HEK293T (cell line): ENCODE results near the gene PAFAH1B1.
A peak's percentile ranks its signal among the peaks of the same experiment; 100 is the strongest.

Experiments used
- CTCF ChIA-PET: fragments of 350-600 bp; formaldehyde crosslinking; extraction: SDS; loops from one replicate; lab custom pipeline; 2021; ENCODE audit warnings: antibody characterized with exemption, inconsistent platforms; lab: Yijun Ruan, JAX
- POLR2A ChIA-PET: fragments of 350-600 bp; formaldehyde crosslinking; extraction: SDS; loops from one replicate; lab custom pipeline; 2020; ENCODE audit warnings: antibody characterized with exemption, inconsistent platforms; lab: Yijun Ruan, JAX
- DNase-seq: peaks from one replicate; pipeline ENCODE4 v3.0.0; 2012; ENCODE audit warnings: mixed read lengths; ENCODE audit errors: extremely low spot score
- ARNT ChIP-seq: fragments of 450-650 bp; IDR thresholded peaks from 2 replicates; pipeline ENCODE4 v1.6.1; 2017; ENCODE audit warnings: mild to moderate bottlenecking
- BHLHE40 ChIP-seq: fragments of 450-650 bp; IDR thresholded peaks from 2 replicates; pipeline ENCODE4 v1.6.1; 2016; ENCODE audit warnings: mild to moderate bottlenecking, moderate library complexity, borderline replicate concordance
- CTBP1 ChIP-seq: fragments of 450-650 bp; IDR thresholded peaks from 2 replicates; pipeline ENCODE4 v1.6.1; 2016; ENCODE audit warnings: borderline replicate concordance
- ELF4 ChIP-seq: fragments of 450-650 bp; IDR thresholded peaks from 2 replicates; pipeline ENCODE4 v1.6.1; 2017; ENCODE audit warnings: antibody characterized with exemption
- FOXA1 ChIP-seq: fragments of 450-650 bp; IDR thresholded peaks from 2 replicates; pipeline ENCODE4 v1.6.1; 2016; ENCODE audit warnings: mild to moderate bottlenecking
- FOXK2 ChIP-seq: fragments of 450-650 bp; IDR thresholded peaks from 2 replicates; pipeline ENCODE4 v1.6.1; 2016; ENCODE audit warnings: mild to moderate bottlenecking
- FOXM1 ChIP-seq: fragments of 450-650 bp; IDR thresholded peaks from 2 replicates; pipeline ENCODE4 v1.6.1; 2017; ENCODE audit warnings: mild to moderate bottlenecking, borderline replicate concordance
- HDGF ChIP-seq: fragments of 450-650 bp; IDR thresholded peaks from 2 replicates; pipeline ENCODE4 v1.6.1; 2017; ENCODE audit warnings: antibody characterized with exemption, borderline replicate concordance
- L3MBTL2 ChIP-seq: fragments of 450-650 bp; conservative IDR thresholded peaks from 2 replicates; pipeline ENCODE4 v1.6.1; 2016; ENCODE audit warnings: mild to moderate bottlenecking
- LEF1 ChIP-seq: fragments of 450-650 bp; IDR thresholded peaks from 2 replicates; pipeline ENCODE4 v1.6.1; 2017; ENCODE audit warnings: mild to moderate bottlenecking, borderline replicate concordance
- NFRKB ChIP-seq: fragments of 450-650 bp; IDR thresholded peaks from 2 replicates; pipeline ENCODE4 v1.6.1; 2016; ENCODE audit warnings: mild to moderate bottlenecking, moderate library complexity
- SP1 ChIP-seq: fragments of 450-650 bp; IDR thresholded peaks from 2 replicates; pipeline ENCODE4 v1.6.1; 2017
- SUZ12 ChIP-seq: fragments of 450-650 bp; IDR thresholded peaks from 2 replicates; pipeline ENCODE4 v1.6.1; 2016; ENCODE audit warnings: mild to moderate bottlenecking
- TARDBP ChIP-seq: fragments of 450-650 bp; IDR thresholded peaks from 2 replicates; pipeline ENCODE4 v1.6.1; 2016
- ZNF384 ChIP-seq: fragments of 450-650 bp; IDR thresholded peaks from 2 replicates; pipeline ENCODE4 v1.6.1; 2016
- TF ChIP-seq, protein P1 (sequence below): fragments of 450-650 bp; IDR thresholded peaks from 2 replicates; pipeline ENCODE4 v1.6.1; 2016

Gene PAFAH1B1

DNA sequence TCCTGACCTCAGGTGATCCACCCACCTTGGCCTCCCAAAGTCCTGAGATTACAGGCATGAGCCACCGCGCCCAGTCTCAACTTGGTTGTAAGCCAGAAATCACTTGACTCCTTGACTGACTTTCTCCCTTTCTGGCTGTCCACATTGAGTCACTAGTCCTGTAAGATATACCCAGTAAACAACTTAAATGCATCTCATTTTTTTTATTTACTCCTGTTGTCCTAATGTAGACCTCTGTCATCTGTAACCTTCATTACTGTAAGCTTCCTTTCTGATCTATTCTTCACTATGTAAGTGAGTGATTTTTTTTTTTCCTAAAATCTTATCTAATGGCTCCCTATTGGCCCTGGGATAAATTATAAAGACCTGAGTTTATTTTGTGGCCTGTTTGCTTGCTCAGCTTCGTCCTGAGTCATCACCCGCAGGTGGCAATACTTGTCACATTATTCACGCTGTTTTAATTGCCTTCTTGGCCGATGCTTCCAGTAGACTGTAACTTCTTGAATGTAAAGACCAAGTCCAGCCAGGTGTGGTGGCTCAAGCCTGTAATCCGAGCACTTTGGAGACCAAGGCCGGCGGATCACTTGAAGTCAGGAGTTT is 41.0 kb downstream of the PAFAH1B1 start:
- TF ChIP-seq SP1 (no peak), CTBP1 (no peak), TARDBP (no peak), L3MBTL2 (no peak), FOXK2 (no peak), LEF1 (no peak), ZNF384 (peak; percentile 34; the same call in 1 of the 2 replicates)
- TF ChIP-seq, protein P1, sequence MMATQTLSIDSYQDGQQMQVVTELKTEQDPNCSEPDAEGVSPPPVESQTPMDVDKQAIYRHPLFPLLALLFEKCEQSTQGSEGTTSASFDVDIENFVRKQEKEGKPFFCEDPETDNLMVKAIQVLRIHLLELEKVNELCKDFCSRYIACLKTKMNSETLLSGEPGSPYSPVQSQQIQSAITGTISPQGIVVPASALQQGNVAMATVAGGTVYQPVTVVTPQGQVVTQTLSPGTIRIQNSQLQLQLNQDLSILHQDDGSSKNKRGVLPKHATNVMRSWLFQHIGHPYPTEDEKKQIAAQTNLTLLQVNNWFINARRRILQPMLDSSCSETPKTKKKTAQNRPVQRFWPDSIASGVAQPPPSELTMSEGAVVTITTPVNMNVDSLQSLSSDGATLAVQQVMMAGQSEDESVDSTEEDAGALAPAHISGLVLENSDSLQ: 0 out of 2 replicates have a peak, but pooled peaks have one; percentile 2
- ChIA-PET POLR2A (no interaction called here), CTCF (no interaction called here)
- DNase-seq: no peak

DNA sequence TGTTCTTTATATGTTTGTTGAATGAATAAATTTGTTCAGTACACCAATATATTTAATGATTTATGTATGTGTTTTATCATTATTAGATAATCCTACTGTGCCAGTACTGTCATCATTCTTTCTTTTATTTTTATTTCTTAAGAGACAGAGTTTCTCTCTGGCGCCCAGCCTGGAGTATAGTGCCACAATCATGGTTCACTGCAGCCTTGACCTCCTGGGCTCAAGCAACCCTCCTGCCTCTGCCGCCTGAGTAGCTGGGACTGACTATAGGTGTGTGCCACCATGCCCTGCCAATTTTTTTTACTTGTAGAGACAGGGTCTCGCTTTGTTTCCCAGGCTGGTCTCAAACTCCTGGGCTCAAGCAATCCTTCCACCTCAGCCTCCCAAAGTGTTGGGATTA is 41.8 kb downstream of the PAFAH1B1 start:
- ChIA-PET POLR2A (no interaction called here), CTCF (no interaction called here)
- TF ChIP-seq, protein P1: no peak
- no peak for TF ChIP-seq LEF1
- no peak for TF ChIP-seq FOXM1
- no peak for TF ChIP-seq L3MBTL2
- no peak for DNase-seq

DNA sequence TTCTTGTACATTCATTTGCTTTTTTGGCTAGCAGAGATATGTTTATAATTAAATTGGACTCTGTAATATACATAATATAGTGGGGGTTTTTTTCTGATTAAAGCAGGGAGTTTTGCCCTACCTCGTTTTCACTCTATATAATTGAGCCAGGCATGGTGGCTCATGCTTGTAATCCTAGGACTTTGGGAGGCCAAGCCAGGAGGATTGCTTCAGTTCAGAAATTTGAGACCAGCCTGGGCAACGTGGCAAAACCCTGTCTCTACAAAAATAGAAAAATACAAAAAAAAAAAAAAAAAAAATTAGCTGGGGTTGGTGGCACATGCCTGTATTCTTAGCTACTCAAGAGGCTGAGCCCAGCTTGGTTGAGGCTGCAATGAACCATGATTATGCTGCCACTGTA is 42.2 kb downstream of the PAFAH1B1 start:
- no peak for DNase-seq
- TF ChIP-seq SUZ12 (no peak), TARDBP (no peak), CTBP1 (no peak), FOXM1 (no peak), ARNT (no peak), ELF4 (no peak), HDGF (no peak), L3MBTL2 (no peak)
- ChIA-PET CTCF (no interaction called here), POLR2A (no interaction called here)

DNA sequence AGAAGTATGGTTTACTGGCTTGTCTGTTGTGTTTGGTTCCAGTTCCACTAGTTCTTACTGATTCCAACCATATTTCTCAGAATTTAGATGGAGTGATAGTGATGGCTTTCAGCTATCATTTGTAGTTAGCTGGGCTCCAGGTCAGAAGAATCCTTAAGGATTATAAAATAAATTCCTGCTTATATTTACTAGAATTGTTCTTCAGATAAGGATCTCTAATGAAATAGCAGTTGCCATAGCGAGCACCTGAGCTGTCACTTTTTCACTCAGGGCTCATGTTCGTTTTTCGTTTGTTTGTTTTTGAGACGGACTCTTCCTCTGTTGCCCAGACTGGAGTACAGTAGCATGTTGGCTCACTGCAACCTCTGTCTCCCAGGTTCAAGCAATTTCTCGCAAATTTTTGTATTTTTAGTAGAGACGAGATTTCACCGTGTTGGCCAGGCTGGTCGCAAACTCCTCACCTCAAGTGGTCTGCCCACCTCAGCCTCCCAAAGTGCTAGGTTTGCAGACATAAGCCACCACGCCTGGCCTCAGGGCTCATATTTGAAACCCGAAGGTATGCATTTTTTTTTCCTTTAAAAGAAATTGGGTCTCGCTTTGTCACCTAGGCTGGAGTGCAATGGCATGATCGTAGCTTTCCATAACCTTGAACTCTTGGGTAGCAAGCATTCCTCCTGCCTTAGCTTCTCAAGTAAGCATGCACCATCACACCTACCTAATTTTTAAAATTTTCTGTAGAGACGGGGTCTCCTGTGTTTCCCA is 42.9 kb downstream of the PAFAH1B1 start:
- ChIA-PET CTCF (no interaction called here), POLR2A (no interaction called here)
- no peak for DNase-seq
- TF ChIP-seq ELF4: no peak
- no peak for TF ChIP-seq FOXM1
- no peak for TF ChIP-seq ARNT

DNA sequence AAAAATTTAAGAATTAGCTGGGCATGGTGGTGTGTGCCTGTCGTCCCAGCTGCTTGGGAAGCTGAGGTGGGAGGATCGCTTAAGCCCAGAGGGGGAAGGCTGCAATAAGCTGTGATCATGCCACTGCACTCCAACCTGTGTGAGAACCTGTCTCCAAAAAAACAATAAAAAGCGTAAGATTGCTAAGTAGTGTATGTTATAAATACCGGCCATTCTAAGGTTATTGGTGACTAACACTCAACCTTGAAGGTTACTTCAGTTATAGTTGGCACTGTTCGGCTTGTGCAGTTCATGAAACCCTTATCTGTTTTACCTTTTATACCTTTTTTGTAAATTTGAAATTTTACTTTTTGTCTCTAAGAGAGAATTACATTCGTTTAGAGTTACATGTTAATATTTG is 44.0 kb downstream of the PAFAH1B1 start:
- TF ChIP-seq LEF1 (no peak), BHLHE40 (no peak), SUZ12 (no peak), CTBP1 (no peak), TARDBP (no peak), ARNT (no peak), NFRKB (no peak), SP1 (no peak), ELF4 (no peak), HDGF (no peak), ZNF384 (no peak), L3MBTL2 (no peak), FOXA1 (no peak), FOXM1 (no peak), FOXK2 (no peak)
- TF ChIP-seq, protein P1: no peak
- ChIA-PET CTCF (no interaction called here), POLR2A (no interaction called here)
- DNase-seq: no peak

DNA sequence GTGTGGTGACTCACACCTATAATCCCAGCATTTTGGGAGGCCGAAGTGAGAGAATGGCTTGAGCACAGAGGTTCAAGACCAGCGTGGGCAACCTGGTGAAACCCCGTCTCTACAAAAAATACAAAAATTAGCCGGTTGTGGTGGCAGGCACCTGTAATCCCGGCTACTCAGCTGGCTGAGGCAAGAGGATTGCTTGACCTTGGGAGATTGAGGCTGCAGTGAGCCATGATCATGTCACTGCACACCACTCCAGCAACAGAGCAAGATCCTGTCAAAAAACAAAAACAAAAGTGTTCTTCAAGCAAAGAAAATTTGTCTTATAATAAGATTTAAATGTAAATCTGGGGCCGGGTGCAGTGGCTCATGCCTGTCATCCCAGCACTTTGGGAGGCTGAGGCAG is 51.5 kb downstream of the PAFAH1B1 start:
- no peak for DNase-seq
- ChIA-PET CTCF (no interaction called here), POLR2A (no interaction called here)
- no peak for TF ChIP-seq LEF1
- TF ChIP-seq NFRKB: no peak
- TF ChIP-seq FOXK2: no peak

DNA sequence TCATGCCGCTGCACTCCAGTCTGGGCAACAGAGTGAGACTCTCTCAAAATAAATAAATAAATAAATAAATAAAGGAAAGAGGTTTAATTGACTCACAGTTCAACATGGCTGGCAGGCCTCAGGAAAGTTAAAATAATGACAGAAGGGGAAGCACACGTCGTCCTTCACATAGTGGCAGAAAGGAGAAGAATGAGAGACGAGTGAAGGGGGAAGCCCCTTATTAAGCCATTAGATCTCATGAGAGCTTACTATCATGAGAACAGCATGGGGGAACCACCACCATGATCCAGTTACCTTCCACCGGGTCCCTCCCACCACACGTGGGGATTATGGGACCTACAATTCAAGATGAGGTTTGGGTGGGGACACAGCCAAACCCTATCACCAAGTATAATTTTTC is 54.5 kb downstream of the PAFAH1B1 start:
- ChIA-PET POLR2A (no interaction called here), CTCF (no interaction called here)
- DNase-seq: no peak
- TF ChIP-seq HDGF: no peak
- no peak for TF ChIP-seq CTBP1
- TF ChIP-seq, protein P1: no peak
- no peak for TF ChIP-seq ARNT
- TF ChIP-seq TARDBP: no peak
- TF ChIP-seq ZNF384: no peak
- no peak for TF ChIP-seq SP1
- no peak for TF ChIP-seq NFRKB
- no peak for TF ChIP-seq FOXM1
- TF ChIP-seq L3MBTL2: no peak
- no peak for TF ChIP-seq LEF1
- TF ChIP-seq ELF4: no peak
- TF ChIP-seq FOXA1: no peak
- no peak for TF ChIP-seq FOXK2
- TF ChIP-seq BHLHE40: no peak
- TF ChIP-seq SUZ12: no peak
